Tibial nerve (tissue), 4 donors: ENCODE results near the gene SYNRG. TPM values are rescaled to one million over a fixed set of nuclear protein-coding genes. Genes with fewer than 3 reads are reported as not detected.

Experiments
- DNase-seq, 2 donors: peaks; one replicate each; pipeline ENCODE4 v3.0.0-alpha.2; 2019; ENCODE audit warnings: low spot score in 2 of 2
- H3K27ac ChIP-seq, 4 donors: fragments of 200-600 bp; sonication (generic) in 3 of 4; one replicate each; pipeline ENCODE4 v1.5.1; 2017 to 2019; ENCODE audit warnings: mild to moderate bottlenecking in 1 of 4
- H3K27me3 ChIP-seq, 2 donors: fragments of 200-600 bp; sonication (generic) in 1 of 2; one replicate each; pipeline versions ENCODE4 v1.5.1 to v1.6.0; 2017 to 2019
- H3K36me3 ChIP-seq, 3 donors: fragments of 200-600 bp; sonication (generic); one replicate each; pipeline ENCODE4 v1.5.1; 2018 to 2019
- H3K4me1 ChIP-seq, 4 donors: fragments of 200-600 bp; sonication (generic) in 3 of 4; one replicate each; pipeline ENCODE4 v1.5.1; 2017 to 2019
- H3K4me3 ChIP-seq, 4 donors: fragments of 200-600 bp; sonication (generic) in 3 of 4; one replicate each; pipeline ENCODE4 v1.5.1; 2017 to 2019; ENCODE audit warnings: mild to moderate bottlenecking in 1 of 4, moderate library complexity in 1 of 4
- H3K9me3 ChIP-seq, 4 donors: fragments of 200-600 bp; sonication (generic) in 3 of 4; one replicate each; pipeline ENCODE4 v1.5.1; 2017 to 2019
- EP300 ChIP-seq, 2 donors: sonication (generic); formaldehyde crosslinking; IDR thresholded peaks; one replicate each; pipeline ENCODE4 v1.6.1; 2017; ENCODE audit warnings: antibody characterized with exemption in 2 of 2, mild to moderate bottlenecking in 1 of 2
- POLR2A ChIP-seq, 2 donors: fragments of 450-650 bp; IDR thresholded peaks; one replicate each; pipeline ENCODE4 v1.6.1; 2017; ENCODE audit warnings: antibody characterized with exemption in 2 of 2, mild to moderate bottlenecking in 2 of 2, moderate library complexity in 2 of 2
- WGBS, 2 donors: methylation state at CpG; one replicate each; pipeline ENCODE4 v1.1.5; 2018; 5-methylcytosine and 5-hydroxymethylcytosine counted together
- total RNA-seq, 4 donors: library from RNA; depleted of rRNA; stranded (reverse); fragments of >200 nt; gene quantifications; one replicate each; pipeline ENCODE4 v1.1.0, GENCODE V29; 2016
- TF ChIP-seq, protein P1 (sequence below), 5 experiments: fragments of 200-600 bp in 3 of 5; fragments of 450-650 bp in 2 of 5; sonication (generic) in 3 of 5; IDR thresholded peaks; one replicate each; pipeline ENCODE4 v1.5.1; 2016 to 2019; ENCODE audit warnings: antibody characterized with exemption in 5 of 5, mild to moderate bottlenecking in 3 of 5, moderate library complexity in 2 of 5

The SYNRG gene
- total RNA-seq, 4 donors from 2014 or later: 26.8 to 42.3 (median 31.1) TPM

DNA sequence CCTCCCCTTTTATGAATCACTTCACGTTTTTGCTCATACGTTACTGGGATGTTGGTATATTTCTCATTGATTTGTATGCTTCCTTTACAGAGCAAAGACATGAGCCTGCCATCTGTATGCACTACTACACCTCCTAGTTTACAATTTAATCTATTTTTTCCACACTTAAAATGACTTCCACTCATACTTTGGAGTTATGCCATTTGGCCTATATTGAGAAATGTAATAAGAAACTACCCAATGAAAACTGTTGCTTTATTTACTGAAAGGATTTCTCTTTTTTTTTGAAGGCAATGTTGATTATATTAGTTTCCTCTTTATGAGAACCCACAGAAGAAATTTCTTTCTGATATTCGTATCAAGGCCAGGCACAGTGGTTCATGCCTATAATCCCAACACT, 76.5 kb downstream of the SYNRG start:
- Histone ChIP-seq H3K27ac (no peak overlapping the region), H3K4me1 (no peaks in the 10 kb centered on the region), H3K27me3 (no peaks in the 10 kb centered on the region), H3K36me3 (peaks cover 0 to 87% (median 12%) of the 10 kb centered on the region in 3 donors), H3K4me3 (no peak overlapping the region), H3K9me3 (no peaks in the 10 kb centered on the region)
- DNase-seq: no peak
- TF ChIP-seq EP300 (IDR thresholded peaks at IDR 0.05): no peak
- TF ChIP-seq, protein P1, sequence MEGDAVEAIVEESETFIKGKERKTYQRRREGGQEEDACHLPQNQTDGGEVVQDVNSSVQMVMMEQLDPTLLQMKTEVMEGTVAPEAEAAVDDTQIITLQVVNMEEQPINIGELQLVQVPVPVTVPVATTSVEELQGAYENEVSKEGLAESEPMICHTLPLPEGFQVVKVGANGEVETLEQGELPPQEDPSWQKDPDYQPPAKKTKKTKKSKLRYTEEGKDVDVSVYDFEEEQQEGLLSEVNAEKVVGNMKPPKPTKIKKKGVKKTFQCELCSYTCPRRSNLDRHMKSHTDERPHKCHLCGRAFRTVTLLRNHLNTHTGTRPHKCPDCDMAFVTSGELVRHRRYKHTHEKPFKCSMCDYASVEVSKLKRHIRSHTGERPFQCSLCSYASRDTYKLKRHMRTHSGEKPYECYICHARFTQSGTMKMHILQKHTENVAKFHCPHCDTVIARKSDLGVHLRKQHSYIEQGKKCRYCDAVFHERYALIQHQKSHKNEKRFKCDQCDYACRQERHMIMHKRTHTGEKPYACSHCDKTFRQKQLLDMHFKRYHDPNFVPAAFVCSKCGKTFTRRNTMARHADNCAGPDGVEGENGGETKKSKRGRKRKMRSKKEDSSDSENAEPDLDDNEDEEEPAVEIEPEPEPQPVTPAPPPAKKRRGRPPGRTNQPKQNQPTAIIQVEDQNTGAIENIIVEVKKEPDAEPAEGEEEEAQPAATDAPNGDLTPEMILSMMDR (IDR thresholded peaks at IDR 0.05): no peak
- WGBS, 2 donors: 81 to 84% methylated on average over 3 of the region's 3 CpGs

GRCh38 chr17:37530420-37530819, 78.8 kb downstream of the SYNRG start:
- no peak for DNase-seq
- Histone ChIP-seq H3K9me3 (no peaks in the 10 kb centered on the region), H3K36me3 (peaks cover 0 to 85% (median 0%) of the 10 kb centered on the region in 3 donors), H3K4me3 (no peak overlapping the region), H3K27me3 (no peaks in the 10 kb centered on the region), H3K4me1 (no peaks in the 10 kb centered on the region), H3K27ac (no peak overlapping the region)
- TF ChIP-seq POLR2A (IDR thresholded peaks at IDR 0.05): no peak
- TF ChIP-seq EP300 (IDR thresholded peaks at IDR 0.05): no peak
- WGBS, 2 donors: 83 to 84% methylated on average over 4 of the region's 4 CpGs

DNA sequence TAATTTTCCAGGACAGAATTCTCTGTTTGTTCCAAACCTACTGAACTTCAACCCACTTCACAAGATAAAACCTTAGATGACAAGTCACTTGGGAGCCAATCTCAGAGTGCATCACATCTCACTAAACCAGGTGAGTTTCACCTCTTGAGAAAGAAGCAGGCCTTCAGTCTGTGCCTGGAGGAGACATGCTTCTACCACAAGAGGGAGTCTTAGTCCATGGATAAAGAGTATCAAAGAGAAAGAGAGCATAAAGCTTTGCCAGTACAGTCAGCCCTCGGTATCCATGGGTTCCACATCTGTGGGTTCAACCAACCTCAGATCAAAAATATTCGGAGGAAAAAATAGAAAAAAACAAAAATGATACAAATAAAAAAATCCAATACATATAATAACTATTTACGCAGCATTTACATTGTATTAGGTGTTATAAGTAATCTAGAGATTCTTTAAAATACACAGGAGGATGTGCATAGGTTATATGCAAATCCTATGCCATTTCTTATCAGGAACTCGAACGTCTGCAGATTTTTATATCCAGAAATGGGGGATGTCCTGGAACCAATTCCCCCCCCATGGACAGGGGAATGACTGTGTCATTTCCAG, 81.9 kb downstream of the SYNRG start:
- H3K4me3 ChIP-seq: no peak overlapping the region
- H3K27ac ChIP-seq: no peak overlapping the region
- TF ChIP-seq, protein P1 (IDR thresholded peaks at IDR 0.05): peak in 4 of 5 experiments; percentile 21 to 39 (median 28)
- TF ChIP-seq POLR2A (IDR thresholded peaks at IDR 0.05) (no peak), EP300 (IDR thresholded peaks at IDR 0.05) (no peak)
- H3K4me1 ChIP-seq: no peaks in the 10 kb centered on the region
- no peaks in the 10 kb centered on the region for H3K9me3 ChIP-seq
- peaks cover 0 to 89% (median 0%) of the 10 kb centered on the region in 3 donors for H3K36me3 ChIP-seq
- H3K27me3 ChIP-seq: no peaks in the 10 kb centered on the region
- WGBS, 2 donors: 62 to 72% methylated on average over 5 of the region's 5 CpGs
- DNase-seq: no peak

DNA sequence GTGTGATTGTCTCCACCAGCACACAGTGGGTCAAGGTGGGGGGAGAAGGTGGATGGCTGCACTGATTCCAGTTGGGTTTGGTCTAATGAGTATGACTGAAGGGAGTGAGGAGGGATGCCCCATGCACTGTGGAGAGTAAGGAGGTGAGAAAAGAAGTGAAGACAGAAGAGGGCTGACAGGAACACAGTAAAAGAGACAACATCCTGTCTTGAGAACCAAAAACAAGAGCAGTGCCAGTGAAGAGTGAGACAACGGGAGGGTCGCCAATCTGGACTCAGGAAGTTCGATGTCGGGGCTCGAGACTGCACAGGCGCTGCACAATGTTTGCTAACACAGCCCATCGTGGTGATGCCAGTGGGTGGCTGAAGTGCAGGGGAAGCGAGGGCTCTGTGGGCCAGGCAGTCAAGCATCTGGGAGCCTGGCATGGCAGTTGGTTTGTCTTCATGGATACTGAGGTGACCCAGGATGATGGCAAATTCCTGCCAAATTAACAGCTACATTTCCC, 85.5 kb downstream of the SYNRG start:
- TF ChIP-seq EP300 (IDR thresholded peaks at IDR 0.05): no peak
- no peak for TF ChIP-seq POLR2A (IDR thresholded peaks at IDR 0.05)
- TF ChIP-seq, protein P1 (IDR thresholded peaks at IDR 0.05): no peak
- WGBS, 2 donors: 81 to 86% methylated on average over 8 of the region's 8 CpGs
- Histone ChIP-seq H3K4me3 (no peak overlapping the region), H3K4me1 (no peaks in the 10 kb centered on the region), H3K36me3 (peaks cover 0 to 88% (median 12%) of the 10 kb centered on the region in 3 donors), H3K9me3 (no peaks in the 10 kb centered on the region), H3K27ac (no peak overlapping the region), H3K27me3 (no peaks in the 10 kb centered on the region)
- no peak for DNase-seq

DNA sequence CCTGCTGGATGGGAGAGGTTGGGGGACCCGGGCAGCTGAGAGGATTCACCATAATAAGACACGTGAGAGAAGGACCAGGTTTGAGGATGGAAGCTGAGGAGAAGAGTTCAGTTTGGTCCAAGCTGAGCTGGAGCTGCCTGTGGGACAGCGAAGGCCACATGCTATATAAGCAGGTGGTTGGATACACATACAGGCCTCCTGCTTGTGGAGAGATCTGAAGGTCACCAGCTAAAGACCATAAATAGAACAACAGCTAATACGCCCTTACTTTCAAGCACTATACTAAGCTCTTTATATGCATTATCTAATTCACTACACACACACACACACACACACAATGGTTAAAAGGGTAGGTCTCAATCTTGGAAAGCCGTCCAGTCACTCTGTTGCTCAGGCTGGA, 87.4 kb downstream of the SYNRG start:
- no peaks in the 10 kb centered on the region for H3K9me3 ChIP-seq
- no peaks in the 10 kb centered on the region for H3K27me3 ChIP-seq
- DNase-seq: no peak
- H3K4me3 ChIP-seq: no peak overlapping the region
- H3K27ac ChIP-seq: no peak overlapping the region
- peaks cover 0 to 93% (median 27%) of the 10 kb centered on the region in 3 donors for H3K36me3 ChIP-seq
- WGBS, 2 donors: 90 to 93% methylated on average over 5 of the region's 5 CpGs
- H3K4me1 ChIP-seq: no peaks in the 10 kb centered on the region
- TF ChIP-seq EP300 (IDR thresholded peaks at IDR 0.05): no peak

GRCh38 chr17:37520174-37520573, 89.0 kb downstream of the SYNRG start:
- Histone ChIP-seq H3K4me1 (no peaks in the 10 kb centered on the region), H3K4me3 (no peak overlapping the region), H3K27me3 (no peaks in the 10 kb centered on the region), H3K27ac (no peak overlapping the region), H3K36me3 (peaks cover 0 to 92% (median 27%) of the 10 kb centered on the region in 3 donors), H3K9me3 (no peaks in the 10 kb centered on the region)
- WGBS, 2 donors: 78 to 80% methylated on average over 8 of the region's 8 CpGs
- no peak for DNase-seq
- no peak for TF ChIP-seq POLR2A (IDR thresholded peaks at IDR 0.05)
- TF ChIP-seq, protein P1 (IDR thresholded peaks at IDR 0.05): no peak
- TF ChIP-seq EP300 (IDR thresholded peaks at IDR 0.05): no peak
